UCSD-AML1 (cell line): ENCODE results near the gene ULBP2.
"Not testable (repeated sequence)": the region's sequence is repeated elsewhere in the genome, so short reads cannot be mapped to it uniquely, and the experiment has no call there.

Experiments used
- DNase-seq: peaks from one replicate; lab custom pipeline; 2025; ENCODE audit not compliant: unreplicated experiment; lab: John Stamatoyannopoulos, UW

Gene ULBP2

GRCh38 chr6:149966319-149966718 is 24.5 kb downstream of the ULBP2 start:
- not testable (repeated sequence) for DNase-seq

DNA sequence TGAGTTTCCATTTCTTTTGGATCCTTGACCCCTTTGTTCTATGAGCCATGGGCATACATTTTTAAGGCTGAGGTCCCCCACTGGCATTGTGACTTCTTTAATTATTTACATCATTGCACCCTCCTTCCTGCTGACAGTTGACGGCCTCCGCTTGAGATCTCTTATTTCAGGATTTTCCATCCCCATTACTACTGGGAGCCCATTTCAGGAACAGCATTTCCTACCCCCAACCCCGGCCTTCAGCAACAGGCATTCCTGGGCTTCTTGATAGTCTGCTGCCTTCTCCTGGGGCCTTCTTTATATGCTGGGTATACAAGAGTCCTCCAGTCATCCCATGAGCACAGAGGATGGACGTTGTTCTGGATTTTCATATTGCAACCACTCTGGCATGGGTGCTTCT is 25.8 kb downstream of the ULBP2 start:
- DNase-seq, result no peak

GRCh38 chr6:149967999-149968398 is 26.2 kb downstream of the ULBP2 start:
- DNase-seq, result not testable (repeated sequence)

DNA sequence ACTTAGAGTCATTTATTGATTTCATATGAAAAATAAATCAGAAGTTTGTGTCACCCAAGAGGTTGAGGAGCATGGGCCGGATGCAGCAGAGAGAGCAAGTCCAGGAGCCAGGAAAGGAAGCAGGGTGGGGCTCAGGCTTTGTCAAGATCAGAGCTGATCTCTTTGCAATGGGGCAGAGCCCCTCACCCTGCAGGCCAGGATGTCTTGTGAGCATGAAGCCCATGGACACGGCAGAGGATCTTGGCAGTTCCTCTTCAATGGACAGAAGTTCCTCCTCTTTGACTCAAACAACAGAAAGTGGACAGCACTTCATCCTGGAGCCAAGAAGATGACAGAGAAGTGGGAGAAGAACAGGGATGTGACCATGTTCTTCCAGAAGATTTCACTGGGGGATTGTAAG is 27.1 kb downstream of the ULBP2 start:
- DNase-seq, result not testable (repeated sequence)

- no peak for DNase-seq
These were observed 27.8 kb downstream of the ULBP2 start for GRCh38 chr6:149969635-149970034.

GRCh38 chr6:149974394-149974793 is 32.6 kb downstream of the ULBP2 start:
- DNase-seq, result not testable (repeated sequence)

- DNase-seq, result no peak
These were observed 33.0 kb downstream of the ULBP2 start for GRCh38 chr6:149974825-149975224.

DNA sequence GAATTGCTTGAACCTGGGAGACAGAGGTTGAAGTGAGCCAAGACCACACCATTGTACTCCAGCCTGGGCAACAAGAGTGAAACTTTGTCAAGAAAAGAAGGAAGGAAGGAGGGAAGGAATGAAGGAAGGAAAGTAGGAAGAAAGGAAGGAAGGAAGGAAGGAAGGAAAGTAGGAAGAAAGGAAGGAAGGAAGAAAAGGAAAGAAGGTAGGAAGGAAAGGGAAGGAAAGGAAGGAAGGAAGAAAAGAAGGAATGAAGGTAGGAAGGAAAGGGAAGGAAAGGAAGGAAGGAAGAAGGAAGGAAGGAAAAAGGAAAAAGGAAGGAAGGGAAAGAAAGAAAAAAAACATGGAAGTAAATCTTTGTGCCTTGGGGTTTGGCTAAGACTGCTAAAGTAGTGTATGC is 33.6 kb downstream of the ULBP2 start:
- no peak for DNase-seq

DNA sequence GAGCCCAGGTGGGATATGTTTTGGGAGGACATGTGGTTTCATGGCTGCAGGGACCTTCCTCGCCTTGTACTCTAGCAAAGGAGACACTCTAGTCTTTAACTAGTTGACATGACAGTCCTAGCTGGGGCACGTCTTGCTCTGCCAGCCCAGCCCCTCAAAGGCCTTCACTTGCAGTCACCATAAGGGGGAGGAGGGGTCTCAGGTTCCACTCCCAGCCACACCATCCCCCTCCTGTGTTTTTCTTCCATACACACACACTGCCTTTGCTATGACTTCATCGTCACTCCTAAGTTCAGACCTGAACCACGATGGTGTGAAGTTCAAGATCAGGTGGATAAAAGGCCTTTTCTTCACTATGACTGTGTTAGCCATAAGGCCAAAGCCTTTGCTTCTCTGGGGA is 35.4 kb downstream of the ULBP2 start:
- no peak for DNase-seq

GRCh38 chr6:149978610-149979009 is 36.8 kb downstream of the ULBP2 start:
- DNase-seq, result no peak

DNA sequence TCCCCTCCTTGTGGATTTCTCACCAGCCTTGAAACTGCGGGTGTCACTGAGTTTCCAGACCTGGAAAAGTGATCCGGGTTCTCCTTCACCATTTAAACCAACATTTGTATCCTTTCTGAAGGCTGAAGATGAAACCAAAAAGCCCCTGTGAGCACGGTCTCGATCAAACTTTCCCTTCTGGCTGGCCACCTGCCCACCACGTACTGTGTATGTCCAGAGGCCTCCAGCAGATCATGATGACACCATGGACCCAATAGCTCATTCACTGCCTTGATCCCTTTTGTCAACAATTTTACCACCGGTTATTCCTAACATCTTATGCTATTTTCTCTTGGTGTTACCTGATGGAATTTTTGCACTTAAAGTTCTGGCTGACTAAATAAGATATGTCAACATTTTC is 37.5 kb downstream of the ULBP2 start:
- no peak for DNase-seq

GRCh38 chr6:149983145-149983544 is 41.3 kb downstream of the ULBP2 start:
- DNase-seq, result no peak

DNA sequence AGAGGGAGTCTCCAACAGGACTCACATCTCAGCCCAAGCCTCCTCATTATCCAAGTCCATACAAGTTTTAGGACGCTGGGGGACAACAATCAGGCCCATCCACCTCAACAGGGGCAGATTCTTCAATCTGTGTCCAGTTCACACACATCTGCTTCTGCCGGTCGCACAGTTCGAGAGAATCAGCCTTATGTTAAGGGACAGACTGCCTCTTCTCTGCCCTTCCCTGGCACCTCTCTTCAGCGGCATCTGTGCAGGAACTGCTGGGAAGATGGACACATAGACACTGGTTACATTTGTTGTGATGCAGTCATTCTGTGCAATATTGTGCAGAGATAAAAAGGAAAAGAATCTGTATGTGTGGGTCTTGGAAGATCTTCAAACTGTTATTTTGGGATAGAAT is 43.0 kb downstream of the ULBP2 start:
- DNase-seq, result no peak

- DNase-seq, result no peak
These were observed 43.7 kb downstream of the ULBP2 start for GRCh38 chr6:149985481-149985937.

GRCh38 chr6:149987602-149988107 is 45.8 kb downstream of the ULBP2 start:
- DNase-seq, result no peak

GRCh38 chr6:149988550-149989346 is 46.9 kb downstream of the ULBP2 start:
- no peak for DNase-seq

- no peak for DNase-seq
These were observed 48.4 kb downstream of the ULBP2 start for GRCh38 chr6:149990212-149990660.

DNA sequence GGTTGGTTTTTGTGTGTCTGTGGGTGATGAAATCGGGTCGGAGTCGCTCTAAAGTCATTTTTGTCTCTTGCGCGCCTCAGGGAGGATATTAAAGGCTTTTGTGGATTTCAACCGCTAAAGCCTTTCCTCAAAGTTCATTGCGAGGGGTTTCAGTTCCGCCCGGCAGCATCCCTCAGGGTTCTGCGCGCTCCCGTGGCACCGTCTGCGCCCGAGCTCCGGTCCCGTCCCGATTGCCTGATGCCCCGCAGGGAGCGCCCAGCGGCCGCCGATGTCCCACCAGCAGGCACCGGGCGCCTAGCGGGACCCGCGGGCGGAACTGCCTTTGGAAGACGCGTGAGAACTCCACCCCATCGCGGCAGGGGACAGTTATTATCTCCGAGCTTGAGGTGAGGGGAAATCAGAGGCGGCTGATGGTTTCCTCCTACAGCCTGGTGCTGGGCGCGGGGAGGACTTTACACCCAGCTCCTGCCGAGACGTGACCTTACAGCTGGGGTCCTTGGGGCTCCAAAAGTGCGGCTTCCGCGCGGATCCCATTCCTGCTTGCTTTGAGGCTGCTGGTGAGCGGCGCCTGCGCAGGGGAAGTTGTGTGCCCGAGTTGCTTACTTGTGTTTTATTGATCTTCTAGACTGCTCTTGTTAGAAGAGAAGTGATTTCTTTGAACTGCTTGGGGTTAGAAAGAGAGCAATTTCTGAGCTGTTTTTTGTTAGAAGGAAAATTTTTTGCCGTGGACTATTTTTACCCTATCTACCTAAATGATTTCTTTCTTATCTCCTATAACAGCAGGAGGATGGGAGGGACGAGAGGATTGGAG is 49.1 kb downstream of the ULBP2 start:
- no peak for DNase-seq

- not testable (repeated sequence) for DNase-seq
These were observed 49.6 kb downstream of the ULBP2 start for GRCh38 chr6:149991472-149991795.

DNA sequence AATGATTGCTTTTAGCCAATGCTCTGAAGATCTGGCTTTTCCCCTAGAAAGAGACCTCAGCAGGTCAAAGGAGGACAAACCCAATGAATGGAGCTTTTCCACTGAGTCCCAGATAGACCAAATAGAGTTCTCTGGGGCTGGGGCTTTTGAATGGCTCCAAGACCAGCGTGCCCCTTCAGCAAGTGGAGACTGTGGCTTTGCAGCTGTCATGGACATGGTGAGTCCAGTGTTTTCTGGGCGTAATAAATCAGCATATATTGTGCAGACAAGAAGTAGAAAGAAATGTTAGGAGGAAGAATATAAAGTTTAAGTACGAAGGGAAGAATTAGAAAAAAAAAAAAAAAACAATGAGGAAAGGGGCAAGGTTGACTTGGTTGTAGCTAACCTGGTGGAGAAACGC is 50.0 kb downstream of the ULBP2 start:
- no peak for DNase-seq

DNA sequence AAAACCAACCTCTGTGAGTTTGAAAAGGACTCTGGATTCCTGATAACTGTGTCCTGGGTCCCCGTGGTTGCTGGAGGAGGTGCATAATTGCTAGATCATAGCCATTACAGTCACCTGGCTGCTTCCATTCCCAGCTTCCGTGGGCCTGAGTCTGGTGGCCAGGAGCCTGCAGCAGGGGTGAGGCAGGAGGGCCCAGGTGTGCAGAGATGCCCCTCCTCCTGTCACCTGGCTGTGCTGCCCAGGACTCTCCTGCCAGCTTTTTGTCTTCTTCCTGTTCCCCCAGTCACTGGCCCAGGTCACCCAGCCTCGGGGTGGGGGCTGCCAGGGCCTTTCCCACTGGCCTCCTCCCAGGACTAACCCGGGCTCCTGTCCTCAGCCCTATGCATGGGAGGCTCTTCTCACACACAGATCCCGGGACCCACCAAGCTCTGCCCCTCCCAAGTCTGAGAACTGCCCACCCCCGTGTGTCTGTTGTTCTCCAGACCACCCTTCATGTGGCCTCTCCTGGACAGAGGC is 53.5 kb downstream of the ULBP2 start:
- DNase-seq, result no peak

DNA sequence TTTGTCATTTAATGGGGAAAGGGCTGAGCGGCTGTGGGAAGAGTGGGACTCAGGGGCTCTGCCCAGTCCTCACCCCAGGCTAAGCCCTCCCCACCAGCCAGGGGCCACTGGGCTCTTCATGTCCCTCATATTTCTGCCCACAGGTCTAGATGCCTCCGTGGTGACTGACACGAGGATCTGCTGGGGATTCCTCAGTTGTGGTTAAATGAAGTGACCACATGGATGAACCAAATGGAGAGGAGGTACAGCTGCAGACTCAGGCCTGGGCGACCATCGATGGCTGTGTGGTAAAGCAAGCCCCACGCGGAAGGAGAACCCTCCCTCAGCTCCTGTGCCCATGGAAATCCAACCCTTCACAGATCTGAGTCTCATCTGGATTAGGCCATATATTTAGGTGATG is 54.2 kb downstream of the ULBP2 start:
- no peak for DNase-seq
